Erythroblast (primary cell): Measurements from ENCODE around the gene PET100.

Experiments
- GATA1 ChIP-seq: IDR thresholded peaks from 2 replicates; pipeline ENCODE4 v1.6.1; 2011; ENCODE audit warnings: low read depth, mild to moderate bottlenecking, control low read depth, low read length, moderate library complexity
- POLR2A ChIP-seq: IDR thresholded peaks from 2 replicates; pipeline ENCODE4 v1.6.1; 2011; ENCODE audit warnings: mild to moderate bottlenecking, low read length

- TF ChIP-seq POLR2A = no peak
- TF ChIP-seq GATA1 = no peak
These were observed 11.9 kb upstream of the PET100 start for GRCh38 chr19:7617735-7618134.
